GM21360 (cell line): Measurements from ENCODE around the gene WBP1L.
"Not testable (repeated sequence)": the region's sequence is repeated elsewhere in the genome, so short reads cannot be mapped to it uniquely, and the experiment has no call there.

Source experiments
- ATAC-seq: cut with Tn5 transposase; IDR thresholded peaks from one replicate; pipeline ENCODE4 v1.9.1; 2021; ENCODE audit warnings: mild to moderate bottlenecking, moderate library complexity; ENCODE audit not compliant: unreplicated experiment

WBP1L gene

GRCh38 chr10:102832987-102833386 lies 89.2 kb downstream of the WBP1L start:
- no peak for ATAC-seq

- no peak for ATAC-seq
Measured at GRCh38 chr10:102834143-102834542, 90.4 kb downstream of the WBP1L start.

- ATAC-seq: no peak
Measured at GRCh38 chr10:102835007-102835482, 91.3 kb downstream of the WBP1L start.

- no peak for ATAC-seq
Measured at GRCh38 chr10:102837230-102837721, 93.5 kb downstream of the WBP1L start, which contains the start of gene CYP17A1. CYP17A1 (minus strand) TSS chr10:102837413; CDS start chr10:102837361, 52 bp downstream.

GRCh38 chr10:102838276-102838927 lies 94.7 kb downstream of the WBP1L start:
- ATAC-seq: not testable (repeated sequence)

- ATAC-seq: no peak
Measured at GRCh38 chr10:102841827-102842345, 98.1 kb downstream of the WBP1L start.

- not testable (repeated sequence) for ATAC-seq
Measured at GRCh38 chr10:102843139-102843538, 99.4 kb downstream of the WBP1L start.

GRCh38 chr10:102844190-102844776 lies 100.5 kb downstream of the WBP1L start:
- not testable (repeated sequence) for ATAC-seq

- ATAC-seq: no peak
Measured at GRCh38 chr10:102845352-102845902, 101.7 kb downstream of the WBP1L start.

- no peak for ATAC-seq
Measured at GRCh38 chr10:102850025-102850518, 106.3 kb downstream of the WBP1L start.

GRCh38 chr10:102853237-102853636 lies 109.5 kb downstream of the WBP1L start:
- ATAC-seq: not testable (repeated sequence)

- not testable (repeated sequence) for ATAC-seq
Measured at GRCh38 chr10:102855731-102856436, 112.1 kb downstream of the WBP1L start.

- ATAC-seq: no peak
Measured at GRCh38 chr10:102856758-102857424, 113.1 kb downstream of the WBP1L start.

- no peak for ATAC-seq
Measured at GRCh38 chr10:102859911-102860310, 116.2 kb downstream of the WBP1L start.

GRCh38 chr10:102863660-102864059 lies 119.9 kb downstream of the WBP1L start:
- no peak for ATAC-seq

- no peak for ATAC-seq
Measured at GRCh38 chr10:102865620-102866019, 121.9 kb downstream of the WBP1L start.
